22Rv1 (cell line): ENCODE results near the gene CAD.
A peak's percentile ranks its signal among the peaks of the same experiment; 100 is the strongest.
"Not testable (repeated sequence)": the region's sequence is repeated elsewhere in the genome, so short reads cannot be mapped to it uniquely, and the experiment has no call there.

Experiments
- H3K27ac ChIP-seq: fragments of 450-650 bp; 2 replicates; pipeline ENCODE4 v1.5.1; 2017
- CTCF ChIP-seq: fragments of 450-650 bp; IDR thresholded peaks from 2 replicates; pipeline ENCODE4 v1.5.1; 2017; ENCODE audit warnings: mild to moderate bottlenecking
- ZFX ChIP-seq: fragments of 450-650 bp; IDR thresholded peaks from 2 replicates; pipeline ENCODE4 v1.6.1; 2017; ENCODE audit warnings: antibody characterized with exemption, borderline replicate concordance

Gene CAD

GRCh38 chr2:27261926-27262298, 44.7 kb downstream of the CAD start:
- no peak overlapping the region for H3K27ac ChIP-seq
- TF ChIP-seq CTCF (no peak), ZFX (no peak)

- H3K27ac ChIP-seq, result no peak within 1 kb of the TSS
- TF ChIP-seq ZFX (no peak), CTCF (no peak)
Measured at GRCh38 chr2:27262379-27263286, 45.5 kb downstream of the CAD start, which contains the start of gene SLC30A3. Gene SLC30A3, minus strand, starts transcription at chr2:27263047. Its CDS starts 141 bp downstream, at chr2:27262906.

- TF ChIP-seq ZFX (no peak), CTCF (no peak)
Measured at GRCh38 chr2:27263287-27264252, 46.4 kb downstream of the CAD start.

GRCh38 chr2:27264253-27264752, 47.1 kb downstream of the CAD start:
- TF ChIP-seq ZFX, result no peak
- TF ChIP-seq CTCF, result no peak
- H3K27ac ChIP-seq, result no peak overlapping the region

More at GRCh38 chr2:27263287-27264252, 46.4 kb downstream of the CAD start:
- no peak overlapping the region for H3K27ac ChIP-seq

- TF ChIP-seq ZFX, result no peak
- peak; percentile 79 for TF ChIP-seq CTCF
- no peak overlapping the region for H3K27ac ChIP-seq
Measured at GRCh38 chr2:27264753-27265535, 47.8 kb downstream of the CAD start.

GRCh38 chr2:27265536-27265870, 48.3 kb downstream of the CAD start:
- H3K27ac ChIP-seq, result no peak overlapping the region
- TF ChIP-seq CTCF, result no peak
- TF ChIP-seq ZFX, result no peak

GRCh38 chr2:27268296-27268695, 51.1 kb downstream of the CAD start:
- not testable (repeated sequence) for H3K27ac ChIP-seq
